Activated CD8-positive, alpha-beta T cell treated with anti-CD3 and anti-CD28 coated beads for 36 hours (primary cell): ENCODE measurements around the gene THAP2. TPM values are rescaled to one million over a fixed set of nuclear protein-coding genes. Genes with fewer than 3 reads are reported as not detected.
A peak's percentile ranks its signal among the peaks of the same experiment; 100 is the strongest.

ENCODE experiments used
- ATAC-seq: fragments of 200-7000 bp; cut with Tn5 transposase; one replicate; pipeline ENCODE4 v1.10.0; 2021; ENCODE audit warnings: mild to moderate bottlenecking, moderate library complexity
- CTCF ChIA-PET: fragments of 350-600 bp; sonication (Branson Sonifier 250); formaldehyde crosslinking; loops from one replicate; lab custom pipeline; 2021; ENCODE audit warnings: antibody characterized with exemption; lab: Charles Lee
- POLR2A ChIA-PET: fragments of 350-600 bp; sonication (Branson Sonifier 250); formaldehyde crosslinking; loops from one replicate; lab custom pipeline; 2021; ENCODE audit warnings: antibody characterized with exemption; lab: Charles Lee
- DNase-seq: peaks from one replicate; pipeline ENCODE4 v3.0.0-alpha.2; 2020
- H3K27ac Mint-ChIP-seq: one replicate; pipeline ENCODE4 v1.8.0; 2021; ENCODE audit warnings: mild to moderate bottlenecking, mixed read lengths
- H3K27me3 Mint-ChIP-seq: one replicate; pipeline ENCODE4 v1.8.0; 2021; ENCODE audit warnings: mixed read lengths
- H3K36me3 Mint-ChIP-seq: one replicate; pipeline ENCODE4 v1.8.0; 2021; ENCODE audit warnings: low read depth, mixed read lengths
- H3K4me1 Mint-ChIP-seq: one replicate; pipeline ENCODE4 v1.8.0; 2021; ENCODE audit warnings: low read depth, mixed read lengths
- H3K4me3 Mint-ChIP-seq: one replicate; pipeline ENCODE4 v1.8.0; 2021; ENCODE audit warnings: mild to moderate bottlenecking, moderate library complexity, mixed read lengths
- H3K9me3 Mint-ChIP-seq: one replicate; pipeline ENCODE4 v1.8.0; 2021; ENCODE audit warnings: mixed read lengths
- CTCF ChIP-seq: fragments of 200-600 bp; IDR thresholded peaks from one replicate; pipeline ENCODE4 v1.8.0; 2022; ENCODE audit warnings: antibody characterized with exemption, mild to moderate bottlenecking
- intact Hi-C: fragments of 100-400 bp; cut with micrococcal nuclease; formaldehyde crosslinking; loops from one replicate; pipeline ENCODE4 v1.10.0; 2022
- total RNA-seq, 2 experiments: library from RNA; stranded (reverse); gene quantifications; one replicate each; pipeline ENCODE4 v1.2.3, GENCODE V29; 2021

The THAP2 gene
- 10 to 100 TPM; 10.8 to 12.2 TPM for total RNA-seq

- DNase-seq = peak; percentile 95
- ATAC-seq = peak; percentile 85
- Mint-ChIP-seq H3K27ac (peak within 1 kb of the TSS; percentile 100), H3K36me3 (peaks cover 44% of the 10 kb centered on the region), H3K27me3 (no peaks in the 10 kb centered on the region), H3K4me3 (peak within 1 kb of the TSS; percentile 100), H3K4me1 (peaks cover 34% of the 10 kb centered on the region), H3K9me3 (peaks cover 5% of the 10 kb centered on the region)
- intact Hi-C loops = loop anchor here (2.0 to 10.0 kb wide), 3 partner anchors 23 to 181 kb away; partner anchors contain the start of genes RAB21 and TMEM19
- no peak for TF ChIP-seq CTCF
- CTCF ChIA-PET = interaction anchor here (0.9 to 2.6 kb wide), 13 partner anchors 13 to 91 kb away, joined by 3 to 27 read pairs (median 5); partner anchors contain the start of genes RAB21 and TMEM19
- POLR2A ChIA-PET = interaction anchor here (0.6 to 4.2 kb wide), 28 partner anchors 9 to 178 kb away, joined by 3 to 75 read pairs (median 5); partner anchors contain the start of genes RAB21, TBC1D15 and TMEM19
Observed at GRCh38 chr12:71663561-71664410, at the start of gene THAP2, which contains the start of gene ZFC3H1. TSS of gene THAP2 (plus strand) at chr12:71664301. CDS start at chr12:71664510, 209 bp downstream. TSS of gene ZFC3H1 (minus strand) at chr12:71663848. CDS start at chr12:71663610, 238 bp downstream.

- DNase-seq = no peak
- Mint-ChIP-seq H3K4me1 (peaks cover 15% of the 10 kb centered on the region), H3K9me3 (no peaks in the 10 kb centered on the region), H3K27me3 (no peaks in the 10 kb centered on the region), H3K36me3 (peaks cover 56% of the 10 kb centered on the region), H3K27ac (no peak overlapping the region), H3K4me3 (no peak overlapping the region)
- POLR2A ChIA-PET = interaction anchor here (0.7 kb wide), 1 partner anchor 64 kb away, joined by 7 read pairs; no protein-coding TSS in a partner anchor
- intact Hi-C loops = no loop called here
- TF ChIP-seq CTCF = no peak
- CTCF ChIA-PET = interaction anchor here (0.7 to 3.8 kb wide), 2 partner anchors 15 to 24 kb away, joined by 3 to 22 read pairs; no protein-coding TSS in a partner anchor
- ATAC-seq = no peak
Observed at GRCh38 chr12:71621938-71622337, 42.2 kb upstream of the THAP2 start.

GRCh38 chr12:71625476-71625875 is 38.6 kb upstream of the THAP2 start:
- CTCF ChIA-PET = interaction anchor here (0.7 to 3.6 kb wide), 4 partner anchors 11 to 122 kb away, joined by 3 to 30 read pairs (median 8); partner anchors contain the start of genes THAP2 and ZFC3H1

GRCh38 chr12:71626098-71626497 is 38.0 kb upstream of the THAP2 start:
- no peaks in the 10 kb centered on the region for H3K27me3 Mint-ChIP-seq
- POLR2A ChIA-PET = interaction anchor here (0.8 to 1.2 kb wide), 2 partner anchors 38 to 119 kb away, joined by 3 to 4 read pairs; partner anchors contain the start of genes THAP2 and ZFC3H1
- H3K9me3 Mint-ChIP-seq = no peaks in the 10 kb centered on the region
- peak overlapping the region; percentile 4 for H3K4me3 Mint-ChIP-seq
- H3K27ac Mint-ChIP-seq = peak overlapping the region; percentile 64
- CTCF ChIA-PET = interaction anchor here (0.7 to 3.6 kb wide), 5 partner anchors 10 to 121 kb away, joined by 3 to 30 read pairs (median 4); partner anchors contain the start of genes THAP2 and ZFC3H1
- H3K36me3 Mint-ChIP-seq = peaks cover 58% of the 10 kb centered on the region
- H3K4me1 Mint-ChIP-seq = peaks cover 17% of the 10 kb centered on the region
- TF ChIP-seq CTCF = no peak
- intact Hi-C loops = no loop called here
- ATAC-seq (no peak), DNase-seq (no peak)

More at GRCh38 chr12:71625476-71625875, 38.6 kb upstream of the THAP2 start:
- no peaks in the 10 kb centered on the region for H3K9me3 Mint-ChIP-seq
- no peak overlapping the region for H3K4me3 Mint-ChIP-seq
- no peak for ATAC-seq
- peaks cover 61% of the 10 kb centered on the region for H3K36me3 Mint-ChIP-seq
- intact Hi-C loops = no loop called here
- no peaks in the 10 kb centered on the region for H3K27me3 Mint-ChIP-seq
- POLR2A ChIA-PET = interaction anchor here (0.7 to 1.2 kb wide), 4 partner anchors 38 to 119 kb away, joined by 3 to 4 read pairs (median 3); partner anchors contain the start of genes THAP2 and ZFC3H1
- H3K4me1 Mint-ChIP-seq = peaks cover 17% of the 10 kb centered on the region
- H3K27ac Mint-ChIP-seq = no peak overlapping the region
- DNase-seq = no peak
- TF ChIP-seq CTCF = no peak
